ENCODE results near the gene SIGMAR1.
A peak's percentile ranks its signal among the peaks of the same experiment; 100 is the strongest.

Gene SIGMAR1

DNA sequence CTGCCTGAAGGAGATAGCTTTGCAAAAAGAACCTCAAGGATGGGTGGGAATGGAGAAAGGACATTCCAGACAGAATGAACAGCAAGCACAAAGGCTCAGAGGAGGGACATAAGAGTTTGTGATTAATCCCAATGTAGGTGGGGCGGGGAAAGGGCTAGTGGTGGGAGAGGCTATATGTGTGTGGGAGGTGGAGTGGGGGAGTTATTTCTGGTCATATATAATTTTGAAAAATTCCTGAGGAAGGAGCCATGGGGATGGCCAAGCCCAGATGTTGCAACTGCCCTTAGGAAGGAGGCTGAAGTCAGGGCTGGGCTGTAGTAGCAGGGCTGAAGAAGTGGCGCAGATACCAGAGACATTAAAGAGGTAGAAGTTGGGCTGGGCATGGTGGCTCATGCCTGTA lies 38.3 kb upstream of the SIGMAR1 start:
- H3K36me3 ChIP-seq (ENCODE audit: insufficient read depth, low read length) = no peaks in the 10 kb centered on the region
- H3K79me2 ChIP-seq (ENCODE audit: insufficient read depth, low read length) = no peaks in the 10 kb centered on the region
- TF ChIP-seq, protein P1, sequence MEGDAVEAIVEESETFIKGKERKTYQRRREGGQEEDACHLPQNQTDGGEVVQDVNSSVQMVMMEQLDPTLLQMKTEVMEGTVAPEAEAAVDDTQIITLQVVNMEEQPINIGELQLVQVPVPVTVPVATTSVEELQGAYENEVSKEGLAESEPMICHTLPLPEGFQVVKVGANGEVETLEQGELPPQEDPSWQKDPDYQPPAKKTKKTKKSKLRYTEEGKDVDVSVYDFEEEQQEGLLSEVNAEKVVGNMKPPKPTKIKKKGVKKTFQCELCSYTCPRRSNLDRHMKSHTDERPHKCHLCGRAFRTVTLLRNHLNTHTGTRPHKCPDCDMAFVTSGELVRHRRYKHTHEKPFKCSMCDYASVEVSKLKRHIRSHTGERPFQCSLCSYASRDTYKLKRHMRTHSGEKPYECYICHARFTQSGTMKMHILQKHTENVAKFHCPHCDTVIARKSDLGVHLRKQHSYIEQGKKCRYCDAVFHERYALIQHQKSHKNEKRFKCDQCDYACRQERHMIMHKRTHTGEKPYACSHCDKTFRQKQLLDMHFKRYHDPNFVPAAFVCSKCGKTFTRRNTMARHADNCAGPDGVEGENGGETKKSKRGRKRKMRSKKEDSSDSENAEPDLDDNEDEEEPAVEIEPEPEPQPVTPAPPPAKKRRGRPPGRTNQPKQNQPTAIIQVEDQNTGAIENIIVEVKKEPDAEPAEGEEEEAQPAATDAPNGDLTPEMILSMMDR (conservative IDR thresholded peaks at IDR 0.05; ENCODE audit: low read length) = no peak
- no peak for TF ChIP-seq EZH2phosphoT487 (IDR thresholded peaks at IDR 0.05; ENCODE audit: borderline replicate concordance)
- no peaks in the 10 kb centered on the region for H3F3A ChIP-seq (ENCODE audit: low read depth)
- no peak overlapping the region for H3K9ac ChIP-seq (ENCODE audit: low read depth, low read length, poor library complexity, severe bottlenecking)
- H3K4me1 ChIP-seq (ENCODE audit: insufficient read depth, low read length, poor library complexity, severe bottlenecking) = no peaks in the 10 kb centered on the region
- H3K4me3 ChIP-seq (ENCODE audit: low read length, poor library complexity, severe bottlenecking) = no peak overlapping the region
- H3K9me2 ChIP-seq (replicated peaks; ENCODE audit: low read depth, low read length) = no peaks in the 10 kb centered on the region
- H3K27me3 ChIP-seq (ENCODE audit: insufficient read depth, low read length, poor library complexity, severe bottlenecking) = no peaks in the 10 kb centered on the region
- H3K9me3 ChIP-seq (ENCODE audit: insufficient read depth, low read depth, low read length) = no peaks in the 10 kb centered on the region
- H3K4me2 ChIP-seq (ENCODE audit: low read depth, low read length, poor library complexity, severe bottlenecking) = no peak overlapping the region
- no peaks in the 10 kb centered on the region for H4K20me1 ChIP-seq (ENCODE audit: insufficient read depth, low read length, poor library complexity, severe bottlenecking)
- no peak overlapping the region; the same call in 1 of the 2 replicates for H2AFZ ChIP-seq (ENCODE audit: low read length)

DNA sequence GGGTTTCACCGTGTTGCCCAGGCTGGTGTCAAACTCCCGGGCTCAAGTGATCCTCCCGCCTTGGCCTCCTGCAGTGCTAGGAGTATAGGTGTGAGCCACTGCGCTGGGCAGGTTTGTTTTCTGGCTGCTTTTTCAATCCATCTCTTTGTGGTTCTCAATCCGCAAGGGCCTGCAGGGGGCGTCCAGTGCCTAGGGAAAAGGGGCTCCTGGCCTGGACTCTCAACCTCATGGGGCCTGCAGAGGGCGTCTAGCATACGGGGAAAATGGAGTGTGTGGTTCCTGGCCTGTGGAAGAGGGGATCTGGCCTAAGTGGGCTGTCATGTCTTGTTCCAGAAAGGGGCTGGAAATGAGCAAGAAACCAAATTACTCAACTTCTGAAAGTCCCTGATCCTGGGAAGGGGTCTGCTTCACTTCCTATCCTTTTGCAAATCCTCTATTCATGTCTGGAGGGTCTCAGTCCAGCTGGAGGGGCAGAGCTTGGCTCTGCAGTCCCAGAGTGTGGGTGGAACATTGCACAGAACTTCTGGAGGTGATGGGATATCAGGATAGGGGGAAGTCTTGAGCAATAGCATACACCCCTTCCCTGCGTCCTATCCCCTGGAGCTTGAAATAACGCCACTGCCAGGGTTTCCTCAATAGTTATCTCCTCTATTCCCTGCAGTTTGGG lies 37.6 kb upstream of the SIGMAR1 start:
- Histone ChIP-seq H3K4me2 (ENCODE audit: low read depth, low read length, poor library complexity, severe bottlenecking) (no peak overlapping the region), H3K9me2 (replicated peaks; ENCODE audit: low read depth, low read length) (no peaks in the 10 kb centered on the region), H3K4me3 (ENCODE audit: low read length, poor library complexity, severe bottlenecking) (no peak overlapping the region), H3K4me1 (ENCODE audit: insufficient read depth, low read length, poor library complexity, severe bottlenecking) (no peaks in the 10 kb centered on the region), H3K27me3 (ENCODE audit: insufficient read depth, low read length, poor library complexity, severe bottlenecking) (no peaks in the 10 kb centered on the region), H3K36me3 (ENCODE audit: insufficient read depth, low read length) (no peaks in the 10 kb centered on the region), H3K9ac (ENCODE audit: low read depth, low read length, poor library complexity, severe bottlenecking) (no peak overlapping the region), H4K20me1 (ENCODE audit: insufficient read depth, low read length, poor library complexity, severe bottlenecking) (no peaks in the 10 kb centered on the region), H3K9me3 (ENCODE audit: insufficient read depth, low read depth, low read length) (no peaks in the 10 kb centered on the region), H3F3A (ENCODE audit: low read depth) (no peaks in the 10 kb centered on the region), H2AFZ (ENCODE audit: low read length) (peak overlapping the region; percentile 71), H3K79me2 (ENCODE audit: insufficient read depth, low read length) (no peaks in the 10 kb centered on the region)
- no peak for TF ChIP-seq EZH2phosphoT487 (IDR thresholded peaks at IDR 0.05; ENCODE audit: borderline replicate concordance)
- TF ChIP-seq, protein P1 (conservative IDR thresholded peaks at IDR 0.05; ENCODE audit: low read length) = peak; percentile 97

DNA sequence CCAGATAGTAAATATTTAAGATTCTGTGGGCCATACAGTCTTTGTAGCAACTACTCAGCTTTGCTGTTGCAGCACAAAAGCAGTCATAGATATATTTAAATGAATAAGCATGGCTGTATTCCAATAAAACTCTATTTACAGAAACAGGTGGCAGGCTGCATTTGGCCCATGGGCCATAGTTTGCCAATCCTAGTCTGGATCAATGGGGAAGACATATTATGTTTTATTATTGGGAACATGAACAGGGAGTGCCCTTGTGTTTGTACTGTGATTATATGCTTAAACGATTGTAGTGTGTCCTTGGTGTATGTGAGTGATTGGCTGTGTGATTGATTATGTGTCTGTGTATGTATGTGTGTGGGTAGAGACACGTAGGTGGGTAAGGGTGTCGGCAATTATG lies 36.9 kb upstream of the SIGMAR1 start:
- Histone ChIP-seq H3K9me3 (ENCODE audit: insufficient read depth, low read depth, low read length) (no peaks in the 10 kb centered on the region), H2AFZ (ENCODE audit: low read length) (no peak overlapping the region), H3K4me1 (ENCODE audit: insufficient read depth, low read length, poor library complexity, severe bottlenecking) (no peaks in the 10 kb centered on the region), H4K20me1 (ENCODE audit: insufficient read depth, low read length, poor library complexity, severe bottlenecking) (no peaks in the 10 kb centered on the region), H3K36me3 (ENCODE audit: insufficient read depth, low read length) (no peaks in the 10 kb centered on the region), H3K79me2 (ENCODE audit: insufficient read depth, low read length) (no peaks in the 10 kb centered on the region), H3K9me2 (replicated peaks; ENCODE audit: low read depth, low read length) (no peaks in the 10 kb centered on the region), H3K4me3 (ENCODE audit: low read length, poor library complexity, severe bottlenecking) (no peak overlapping the region), H3K27me3 (ENCODE audit: insufficient read depth, low read length, poor library complexity, severe bottlenecking) (no peaks in the 10 kb centered on the region), H3K9ac (ENCODE audit: low read depth, low read length, poor library complexity, severe bottlenecking) (no peak overlapping the region), H3K4me2 (ENCODE audit: low read depth, low read length, poor library complexity, severe bottlenecking) (no peak overlapping the region), H3F3A (ENCODE audit: low read depth) (no peaks in the 10 kb centered on the region)
- TF ChIP-seq, protein P1 (conservative IDR thresholded peaks at IDR 0.05; ENCODE audit: low read length) = no peak
- no peak for TF ChIP-seq EZH2phosphoT487 (IDR thresholded peaks at IDR 0.05; ENCODE audit: borderline replicate concordance)

Measured in Loucy (cell line).